Urinary bladder (tissue), 4 donors: ENCODE data around the gene ZNF462. TPM values are rescaled to one million over a fixed set of nuclear protein-coding genes. Genes with fewer than 3 reads are reported as not detected.

ENCODE experiments used
- DNase-seq: peaks from one replicate; pipeline ENCODE4 v3.0.0-alpha.2; 2015; ENCODE audit errors: extremely low spot score
- H3K27ac ChIP-seq: one replicate; pipeline ENCODE4 v1.5.1; 2013; ENCODE audit warnings: low read depth, mild to moderate bottlenecking, moderate library complexity
- H3K36me3 ChIP-seq: one replicate; pipeline ENCODE4 v1.6.1; 2013; ENCODE audit warnings: mild to moderate bottlenecking, moderate library complexity; ENCODE audit not compliant: insufficient read depth
- H3K4me1 ChIP-seq: one replicate; pipeline ENCODE4 v1.6.1; 2013; ENCODE audit warnings: mild to moderate bottlenecking, moderate library complexity; ENCODE audit not compliant: insufficient read depth
- H3K4me3 ChIP-seq: one replicate; pipeline ENCODE4 v1.5.1; 2013; ENCODE audit warnings: low read depth, low read length
- WGBS: extraction: QIAGEN DNeasy Blood & Tissue Kit; methylation state at CpG from one replicate; pipeline ENCODE4 v1.1.7; 2013; 5-methylcytosine and 5-hydroxymethylcytosine counted together
- polyA plus RNA-seq: library from polyadenylated mRNA; stranded (reverse); fragments of 200-250 nt; gene quantifications from one replicate; pipeline ENCODE4 v1.2.3, GENCODE V29; 2013
- total RNA-seq: library from RNA; depleted of rRNA; stranded (reverse); fragments of >200 nt; gene quantifications from one replicate; pipeline ENCODE4 v1.2.3, GENCODE V29; 2014
- donor health status: healthy with polysubstance abuse.
- donor health status: healthy.

The ZNF462 gene
- total and polyA plus RNA-seq, 2 donors = 4.4 to 40.2 TPM

- H3K4me1 ChIP-seq = no peaks in the 10 kb centered on the region
- H3K4me3 ChIP-seq = no peak overlapping the region
- peaks cover 2% of the 10 kb centered on the region for H3K36me3 ChIP-seq
- WGBS = 95% methylated on average over 4 of the region's 4 CpGs
- DNase-seq = no peak
- no peak overlapping the region for H3K27ac ChIP-seq
These were observed 68.5 kb downstream of the ZNF462 start for GRCh38 chr9:106931466-106931865.

DNA sequence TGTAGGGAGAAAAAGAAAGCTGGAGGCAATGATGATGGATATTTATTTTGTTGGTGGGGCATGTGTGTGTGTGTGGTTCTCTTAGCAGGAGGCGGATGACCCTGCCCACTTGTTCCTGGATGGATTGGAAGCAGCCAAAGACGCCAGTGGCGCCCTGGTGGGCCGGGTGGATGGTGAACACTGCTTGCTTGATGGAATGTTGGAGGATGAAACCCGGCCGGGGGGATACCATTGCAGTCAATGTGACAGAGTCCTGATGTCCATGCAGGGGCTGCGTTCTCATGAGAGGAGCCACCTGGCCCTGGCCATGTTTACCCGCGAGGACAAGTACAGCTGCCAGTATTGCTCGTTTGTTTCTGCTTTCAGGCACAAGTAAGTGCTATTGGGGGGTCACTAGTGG, 69.2 kb downstream of the ZNF462 start:
- 92% methylated on average over 10 of the region's 10 CpGs for WGBS
- DNase-seq = no peak

DNA sequence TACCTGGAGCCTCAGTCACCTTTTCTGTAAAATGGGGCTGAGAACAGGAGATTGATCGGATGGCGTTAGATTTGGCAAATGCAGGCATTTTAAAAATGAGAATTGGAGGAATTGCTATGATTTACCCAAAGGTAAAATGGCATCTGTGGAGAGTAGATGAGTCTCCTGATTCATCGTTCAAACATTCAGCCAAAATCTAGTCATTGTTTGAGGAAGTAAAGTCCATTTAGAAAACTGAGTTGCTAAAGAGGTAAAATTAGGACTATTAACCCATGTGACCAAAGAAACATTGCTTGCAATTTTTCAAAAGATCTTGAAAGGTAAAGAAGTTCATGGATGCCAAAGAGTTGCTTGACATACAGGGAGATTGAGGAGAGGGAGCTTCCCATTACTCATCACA, 69.7 kb downstream of the ZNF462 start:
- Histone ChIP-seq H3K27ac (no peak overlapping the region), H3K4me1 (no peaks in the 10 kb centered on the region), H3K36me3 (no peaks in the 10 kb centered on the region), H3K4me3 (no peak overlapping the region)
- no peak for DNase-seq
- 98% methylated on average over 3 of the region's 3 CpGs for WGBS

More for the DNA sequence above, 69.2 kb downstream of the ZNF462 start:
- no peaks in the 10 kb centered on the region for H3K4me1 ChIP-seq
- no peak overlapping the region for H3K4me3 ChIP-seq
- H3K27ac ChIP-seq = no peak overlapping the region
- no peaks in the 10 kb centered on the region for H3K36me3 ChIP-seq

GRCh38 chr9:106933470-106933869, 70.5 kb downstream of the ZNF462 start:
- 81% methylated on average over 2 of the region's 2 CpGs for WGBS
- Histone ChIP-seq H3K36me3 (no peaks in the 10 kb centered on the region), H3K4me3 (no peak overlapping the region), H3K4me1 (no peaks in the 10 kb centered on the region), H3K27ac (no peak overlapping the region)
- DNase-seq = no peak

GRCh38 chr9:106934442-106935238, 71.7 kb downstream of the ZNF462 start:
- Histone ChIP-seq H3K4me3 (no peak overlapping the region), H3K36me3 (peaks cover 2% of the 10 kb centered on the region), H3K27ac (no peak overlapping the region), H3K4me1 (no peaks in the 10 kb centered on the region)
- 90% methylated on average over 5 of the region's 5 CpGs for WGBS
- DNase-seq = no peak

GRCh38 chr9:106936680-106937079, 73.7 kb downstream of the ZNF462 start:
- H3K27ac ChIP-seq = no peak overlapping the region
- peaks cover 4% of the 10 kb centered on the region for H3K36me3 ChIP-seq
- H3K4me3 ChIP-seq = no peak overlapping the region
- DNase-seq = no peak
- 96% methylated on average over 3 of the region's 3 CpGs for WGBS
- no peaks in the 10 kb centered on the region for H3K4me1 ChIP-seq

GRCh38 chr9:106941916-106942315, 79.0 kb downstream of the ZNF462 start:
- no peak for DNase-seq
- WGBS = 49% methylated on average over 2 of the region's 2 CpGs
- peaks cover 4% of the 10 kb centered on the region for H3K36me3 ChIP-seq
- no peak overlapping the region for H3K27ac ChIP-seq
- no peaks in the 10 kb centered on the region for H3K4me1 ChIP-seq
- H3K4me3 ChIP-seq = no peak overlapping the region

DNA sequence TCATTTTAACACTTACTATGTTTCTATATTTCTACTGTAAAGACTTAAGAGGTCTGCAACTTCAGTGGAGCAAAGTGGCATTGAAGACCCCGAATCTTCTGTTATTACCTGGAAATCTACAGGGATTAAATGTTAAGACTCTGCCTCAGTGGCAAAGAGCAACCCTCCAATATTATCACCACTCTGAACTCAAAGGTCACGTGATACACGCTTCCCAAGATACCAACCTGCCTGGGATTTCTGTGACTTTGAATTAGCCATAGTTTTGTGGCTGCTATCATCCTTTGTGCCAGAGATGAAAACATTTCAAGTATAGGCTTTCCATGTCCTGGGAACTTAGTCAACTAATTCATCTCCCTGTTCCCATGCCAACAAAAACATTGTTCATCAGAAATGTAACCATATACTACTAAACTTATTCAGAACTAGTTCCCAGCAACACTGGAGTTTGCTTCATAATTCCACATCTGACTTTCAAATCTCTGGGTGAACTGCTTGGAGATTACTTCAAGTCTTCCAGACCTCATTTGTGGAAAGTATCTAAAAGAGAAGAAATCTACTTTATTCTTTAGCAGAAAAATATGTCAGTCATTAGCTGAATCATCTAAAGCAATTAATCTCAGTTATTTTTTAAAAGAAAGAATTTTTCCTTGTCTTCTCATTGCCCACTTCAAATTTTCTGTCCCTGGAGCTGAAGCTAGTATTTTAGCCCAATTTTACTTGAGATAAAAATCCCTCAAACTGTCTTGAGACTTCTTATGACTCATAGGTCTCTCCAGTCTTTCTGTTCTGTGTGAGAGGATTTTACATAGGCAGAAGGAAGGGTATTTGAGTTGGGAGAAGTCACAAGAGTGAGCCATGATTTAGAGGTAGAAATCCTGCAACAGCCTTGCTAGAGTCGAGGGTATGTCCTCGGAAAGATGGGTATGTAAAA, 83.0 kb downstream of the ZNF462 start:
- no peak for DNase-seq
- Histone ChIP-seq H3K4me1 (peaks cover 2% of the 10 kb centered on the region), H3K36me3 (no peaks in the 10 kb centered on the region), H3K4me3 (no peak overlapping the region), H3K27ac (no peak overlapping the region)
- WGBS = 75% methylated on average over 5 of the region's 5 CpGs

DNA sequence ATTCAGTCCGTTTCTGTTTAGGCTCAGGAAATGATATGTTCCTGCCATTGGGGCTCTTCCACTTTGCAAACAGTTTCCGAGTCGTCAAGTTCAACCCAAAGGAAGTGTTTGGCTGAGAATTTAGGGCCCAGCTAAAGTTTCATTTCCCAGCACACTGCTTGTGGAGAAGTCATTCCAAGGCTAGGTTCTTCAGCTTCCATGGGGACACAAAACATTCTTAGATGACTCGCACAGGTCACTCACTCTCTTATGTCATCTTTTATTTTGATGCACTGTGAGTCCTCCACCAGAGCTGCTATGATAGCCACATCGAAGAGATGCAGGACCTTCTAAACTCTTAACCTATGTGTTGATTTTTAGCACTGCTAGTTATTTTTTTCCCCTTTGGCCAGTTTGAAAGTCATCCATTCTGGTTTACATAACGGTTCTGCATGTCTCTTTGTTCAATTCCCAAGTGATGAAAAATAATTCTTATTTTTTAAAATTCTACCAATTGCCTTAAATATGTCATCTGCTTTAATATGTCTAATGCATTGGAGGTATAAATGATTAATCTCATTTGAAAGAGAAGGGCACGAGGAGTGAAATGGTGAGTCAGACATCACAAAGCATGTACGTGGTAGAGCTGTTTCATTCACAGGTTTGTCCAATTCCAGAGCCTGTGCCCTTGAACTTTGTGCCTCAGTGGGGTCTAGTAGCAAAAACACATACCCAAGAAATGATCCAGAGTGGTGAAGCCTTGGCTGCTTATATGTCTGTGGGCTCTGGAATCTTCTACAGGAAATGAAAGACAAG, 84.3 kb downstream of the ZNF462 start:
- 90% methylated on average over 8 of the region's 8 CpGs for WGBS
- Histone ChIP-seq H3K36me3 (no peaks in the 10 kb centered on the region), H3K4me1 (peaks cover 2% of the 10 kb centered on the region), H3K27ac (no peak overlapping the region), H3K4me3 (no peak overlapping the region)
- no peak for DNase-seq

GRCh38 chr9:106953174-106953573, 90.2 kb downstream of the ZNF462 start:
- Histone ChIP-seq H3K4me3 (no peak overlapping the region), H3K4me1 (peaks cover 1% of the 10 kb centered on the region), H3K27ac (no peak overlapping the region), H3K36me3 (no peaks in the 10 kb centered on the region)
- 83% methylated on average over 3 of the region's 3 CpGs for WGBS
- no peak for DNase-seq

DNA sequence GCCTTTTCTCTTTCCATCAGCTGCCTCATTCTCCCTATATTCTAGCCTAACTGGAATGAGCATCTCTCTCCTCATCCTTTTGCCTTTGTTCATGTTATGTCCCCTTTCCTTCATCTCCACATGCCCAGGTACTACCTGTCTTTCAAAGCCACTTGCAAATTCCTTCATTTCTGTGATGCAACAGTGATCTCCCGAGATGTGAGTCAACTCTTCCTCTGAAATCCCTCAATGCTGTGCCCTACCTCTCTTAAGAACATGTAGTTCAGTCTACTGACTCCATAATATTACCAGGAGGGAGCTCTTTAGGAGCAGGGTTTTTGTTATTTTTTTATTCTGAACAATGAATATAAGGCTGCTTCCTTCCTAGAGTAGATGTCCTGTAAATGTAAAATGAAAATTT, 91.6 kb downstream of the ZNF462 start:
- 94% methylated on average over 1 of the region's 1 CpG for WGBS
- no peaks in the 10 kb centered on the region for H3K36me3 ChIP-seq
- no peak overlapping the region for H3K27ac ChIP-seq
- H3K4me3 ChIP-seq = no peak overlapping the region
- H3K4me1 ChIP-seq = no peaks in the 10 kb centered on the region
- no peak for DNase-seq

DNA sequence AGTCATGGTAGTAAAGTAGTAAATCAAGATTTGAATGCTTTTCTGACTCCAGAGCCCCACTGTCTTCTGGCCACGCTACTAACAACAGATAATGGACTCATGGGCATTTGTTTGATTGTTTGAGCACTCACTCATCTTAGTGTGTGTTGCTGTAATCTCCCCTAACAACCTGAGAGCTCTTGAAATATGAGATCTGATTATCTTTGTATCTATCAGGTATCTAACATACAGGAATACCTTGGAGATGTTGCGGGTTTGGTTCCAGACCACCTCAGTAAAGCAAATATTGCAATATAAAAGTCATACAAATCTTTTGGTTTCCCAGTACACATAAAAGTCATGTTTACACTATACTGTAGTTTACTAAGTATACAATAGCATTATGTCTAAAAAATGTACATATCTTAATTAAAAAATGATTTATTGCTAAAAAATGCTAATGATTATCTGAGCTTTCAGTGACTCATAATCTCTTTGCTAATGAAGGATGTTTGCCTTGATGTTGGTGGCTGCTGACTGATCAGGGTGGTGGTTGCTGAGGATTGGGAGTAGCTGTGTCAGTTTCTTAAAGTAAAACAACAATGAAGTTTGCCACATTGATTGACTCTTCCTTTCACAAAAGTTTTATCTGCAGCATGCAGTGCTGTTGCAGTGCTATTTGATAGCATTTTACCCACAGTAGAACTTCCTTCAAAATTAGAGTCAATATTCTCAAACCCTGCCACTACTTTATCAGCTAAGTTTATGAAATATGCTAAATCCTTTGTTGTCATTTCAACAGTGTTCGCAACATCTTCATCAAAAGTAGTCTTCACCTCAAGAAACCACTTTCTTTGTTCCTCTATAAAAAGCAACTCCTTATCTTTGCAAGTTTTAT, 92.2 kb downstream of the ZNF462 start:
- no peaks in the 10 kb centered on the region for H3K4me1 ChIP-seq
- no peak overlapping the region for H3K4me3 ChIP-seq
- H3K36me3 ChIP-seq = no peaks in the 10 kb centered on the region
- no peak for DNase-seq
- no peak overlapping the region for H3K27ac ChIP-seq
- WGBS = 95% methylated on average over 3 of the region's 3 CpGs
